Putamen (tissue), 1 donor: Measurements from ENCODE around the gene IL18BP.

Source experiments
- DNase-seq: peaks from one replicate; pipeline ENCODE4 v3.0.0-alpha.2; 2016; ENCODE audit warnings: low spot score

IL18BP gene

GRCh38 chr11:72045849-72046248 is 47.1 kb downstream of the IL18BP start:
- DNase-seq, result no peak

DNA sequence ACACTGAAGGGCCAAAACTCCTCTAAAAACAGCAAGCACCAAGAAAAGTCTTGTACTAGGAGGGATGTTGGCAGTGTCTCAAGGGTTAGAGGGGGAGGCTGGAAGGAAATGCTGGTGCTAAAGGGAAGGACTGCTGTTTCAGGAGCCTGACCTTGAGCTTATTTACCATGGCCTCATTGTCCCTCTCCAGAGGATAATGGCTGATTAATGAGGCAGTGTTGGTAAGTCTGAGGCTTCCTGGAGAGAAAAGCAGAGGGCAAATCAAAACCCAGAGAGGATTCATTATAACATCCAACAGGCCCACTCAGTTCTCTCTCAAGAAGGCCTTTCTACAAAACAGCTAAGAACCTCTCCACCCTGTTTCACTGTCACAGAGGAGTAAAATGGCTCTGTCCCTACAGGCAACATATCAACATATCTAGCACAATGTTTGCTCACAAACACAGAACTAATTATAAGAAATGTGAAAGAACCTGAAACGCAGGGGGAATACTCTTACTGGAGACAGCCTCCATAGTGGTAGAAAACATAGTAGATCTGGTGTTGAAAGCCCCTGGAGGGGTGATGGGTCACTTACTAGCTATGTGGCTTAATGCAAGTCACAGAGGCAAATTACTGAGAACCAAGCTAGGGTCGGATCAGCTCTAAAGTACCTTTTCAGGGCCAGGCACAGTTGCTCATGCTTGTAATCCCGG is 50.2 kb downstream of the IL18BP start:
- DNase-seq, result no peak
